Psoas muscle (tissue), 8 donors: ENCODE measurements around the gene KLHDC7A. TPM values are rescaled to one million over a fixed set of nuclear protein-coding genes. Genes with fewer than 3 reads are reported as not detected.

Experiments used
- ATAC-seq, 4 donors: fragments of 200-7000 bp; cut with Tn5 transposase; one replicate each; pipeline ENCODE4 v1.9.1; 2020; ENCODE audit warnings: moderate library complexity in 3 of 4, mild to moderate bottlenecking in 2 of 4
- DNase-seq, 2 donors: peaks; one replicate each; pipeline ENCODE4 v3.0.0-alpha.2; 2020
- H3K27ac ChIP-seq: fragments of 200-600 bp; one replicate; pipeline ENCODE4 v1.8.0; 2022
- H3K27me3 ChIP-seq, 3 donors: fragments of 200-600 bp in 1 of 3; one replicate each; pipeline versions ENCODE4 v1.6.1 to v1.8.0; 2013 to 2022; ENCODE audit warnings: low read length in 2 of 3, mild to moderate bottlenecking in 2 of 3, moderate library complexity in 1 of 3; ENCODE audit not compliant: insufficient read depth in 3 of 3
- H3K36me3 ChIP-seq, 2 donors: fragments of 200-600 bp in 1 of 2; one replicate each; pipeline versions ENCODE4 v1.6.1 to v1.8.0; 2013 to 2022; ENCODE audit warnings: low read depth in 1 of 2, mild to moderate bottlenecking in 1 of 2, moderate library complexity in 1 of 2; ENCODE audit not compliant: insufficient read depth in 1 of 2
- H3K4me1 ChIP-seq: fragments of 200-600 bp; one replicate; pipeline ENCODE4 v1.8.0; 2022
- H3K4me3 ChIP-seq: fragments of 200-600 bp; one replicate; pipeline ENCODE4 v1.8.0; 2022; ENCODE audit warnings: mild to moderate bottlenecking
- H3K9me3 ChIP-seq: fragments of 200-600 bp; one replicate; pipeline ENCODE4 v1.8.0; 2022
- CTCF ChIP-seq: fragments of 200-600 bp; IDR thresholded peaks from one replicate; pipeline ENCODE4 v1.8.0; 2022; ENCODE audit warnings: antibody characterized with exemption
- WGBS, 3 donors: extraction: QIAGEN DNeasy Blood & Tissue Kit; methylation state at CpG; one replicate each; pipeline versions ENCODE4 v1.1.6 to v1.1.7; 2013; 5-methylcytosine and 5-hydroxymethylcytosine counted together
- intact Hi-C, 2 donors: fragments of 100-400 bp; cut with DNase I; formaldehyde crosslinking; loops; one replicate each; pipeline versions ENCODE4 v1.11.0 to v1.14.2; 2022
- polyA plus RNA-seq, 3 donors: library from polyadenylated mRNA; stranded (reverse); fragments of 200-250 nt; gene quantifications; one replicate each; pipeline ENCODE4 v1.2.3, GENCODE V29; 2013
- total RNA-seq, 4 donors: library from RNA; stranded (reverse); fragmentation: NEBNext Ultra II Directional in 2 of 4; extraction: Animal tissue kit (Norgen Biotek cat#: 25700) in 2 of 4; gene quantifications; one replicate each; pipeline versions ENCODE4 v1.2.1 to v1.2.4, GENCODE V29; 2021 to 2023
- donor health status: healthy with polysubstance abuse.
- donor health status: DM: no; HTN: no; CAD: no; lungs with moderate emphysema.
- donor health status: Bipolar disorder and iron deficiency.
- donor health status: healthy.
- donor health status: DM: yes; HTN: yes; CAD: no.
- donor health status: DM: no; HTN: no; CAD: no.
- donor health status: DM: no; HTN: no; CAD: no.
- donor health status: DM: yes; HTN: yes; CAD: no.

Gene KLHDC7A
- total and polyA plus RNA-seq, 7 donors = 0.01 TPM; not detected in 6

DNA sequence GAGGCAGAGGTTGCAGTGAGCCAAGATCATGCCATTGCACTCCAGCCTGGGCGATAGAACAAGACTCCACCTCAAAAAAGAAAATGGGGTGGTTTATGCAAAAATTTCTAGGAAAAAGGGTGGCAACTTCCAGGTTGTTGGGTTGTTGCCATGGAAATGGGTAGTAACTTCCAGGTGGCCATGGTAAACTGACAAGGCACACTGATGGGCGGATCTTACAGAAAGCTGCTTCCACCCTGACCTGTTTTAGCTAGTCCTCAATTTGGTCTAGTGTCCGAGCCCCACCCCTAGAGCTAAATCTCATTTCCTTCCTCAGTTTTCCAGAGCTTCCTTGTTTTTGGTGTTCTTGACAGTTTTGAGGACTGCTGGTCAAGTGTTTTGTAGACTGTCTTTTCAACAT is 13.6 kb downstream of the KLHDC7A start:
- 75 to 83% (median 81%) methylated on average over 3 of the region's 3 CpGs for WGBS, 3 donors
- Histone ChIP-seq H3K4me3 (no peak overlapping the region), H3K36me3 (no peaks in the 10 kb centered on the region), H3K4me1 (no peaks in the 10 kb centered on the region), H3K27me3 (peaks cover 3 to 8% (median 3%) of the 10 kb centered on the region in 3 donors), H3K9me3 (no peaks in the 10 kb centered on the region), H3K27ac (no peak overlapping the region)
- DNase-seq = no peak
- intact Hi-C loops = no loop called here
- TF ChIP-seq CTCF = no peak
- no peak for ATAC-seq

GRCh38 chr1:18495635-18496034 is 14.9 kb downstream of the KLHDC7A start:
- WGBS, 3 donors = 72 to 78% (median 75%) methylated on average over 5 of the region's 5 CpGs
- Histone ChIP-seq H3K27ac (no peak overlapping the region), H3K27me3 (peaks cover 4 to 11% (median 5%) of the 10 kb centered on the region in 3 donors), H3K4me1 (no peaks in the 10 kb centered on the region), H3K36me3 (no peaks in the 10 kb centered on the region), H3K9me3 (no peaks in the 10 kb centered on the region), H3K4me3 (no peak overlapping the region)
- ATAC-seq (no peak), DNase-seq (no peak)
- intact Hi-C loops = no loop called here
- no peak for TF ChIP-seq CTCF

DNA sequence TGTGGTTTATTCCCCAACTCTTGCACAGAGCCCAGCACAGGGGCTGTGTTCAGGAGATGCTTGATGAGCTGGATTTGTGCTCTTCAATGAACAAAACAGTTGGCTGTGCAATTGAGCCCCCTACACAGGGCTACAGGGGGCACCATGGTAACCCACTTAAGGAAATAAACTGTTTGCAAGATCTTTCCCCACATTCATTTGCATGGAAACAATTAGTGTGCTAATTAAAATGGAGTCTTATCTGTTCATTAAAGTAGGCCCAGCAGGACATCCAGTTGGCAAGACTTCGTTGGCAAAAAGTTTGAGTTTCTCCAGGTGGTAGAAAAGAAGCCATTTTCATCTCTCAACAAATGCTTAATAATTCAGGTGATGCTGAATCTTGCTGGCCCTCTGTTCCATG is 15.3 kb downstream of the KLHDC7A start:
- Histone ChIP-seq H3K27ac (no peak overlapping the region), H3K27me3 (peaks cover 5 to 12% (median 7%) of the 10 kb centered on the region in 3 donors), H3K4me3 (no peak overlapping the region), H3K4me1 (no peaks in the 10 kb centered on the region), H3K36me3 (no peaks in the 10 kb centered on the region), H3K9me3 (no peaks in the 10 kb centered on the region)
- DNase-seq = no peak
- WGBS, 3 donors = 71 to 85% (median 74%) methylated on average over 1 of the region's 1 CpG
- no peak for ATAC-seq
- TF ChIP-seq CTCF = no peak
- intact Hi-C loops = no loop called here

GRCh38 chr1:18496497-18497235 is 15.9 kb downstream of the KLHDC7A start:
- H3K4me1 ChIP-seq = no peaks in the 10 kb centered on the region
- no peak for DNase-seq
- intact Hi-C loops = no loop called here
- peaks cover 5 to 12% (median 7%) of the 10 kb centered on the region in 3 donors for H3K27me3 ChIP-seq
- no peaks in the 10 kb centered on the region for H3K9me3 ChIP-seq
- WGBS, 3 donors = 81 to 87% (median 82%) methylated on average over 8 of the region's 8 CpGs
- ATAC-seq = no peak
- no peak overlapping the region for H3K27ac ChIP-seq
- H3K36me3 ChIP-seq = no peaks in the 10 kb centered on the region
- H3K4me3 ChIP-seq = no peak overlapping the region
- no peak for TF ChIP-seq CTCF

DNA sequence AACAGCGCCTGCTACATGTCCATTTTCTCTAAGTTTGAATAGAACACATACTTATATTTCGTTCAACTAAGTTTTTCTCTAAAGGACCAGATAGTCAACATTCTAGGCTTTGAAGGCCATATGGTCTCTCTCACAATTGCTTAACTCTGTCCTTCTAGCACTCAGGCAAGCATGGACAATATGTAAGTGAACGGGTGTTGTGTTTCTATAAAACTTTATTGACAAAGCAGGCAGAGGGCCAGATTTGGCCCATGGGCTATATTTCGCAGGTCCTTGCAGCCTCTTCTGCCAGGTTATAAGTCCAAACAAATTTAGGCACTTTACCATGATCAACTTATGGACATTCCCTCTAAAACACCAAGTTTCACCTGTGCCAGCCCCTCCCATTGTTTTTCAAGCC is 21.1 kb downstream of the KLHDC7A start:
- 83 to 91% (median 90%) methylated on average over 4 of the region's 4 CpGs for WGBS, 3 donors
- peaks cover 3% of the 10 kb centered on the region for H3K9me3 ChIP-seq
- H3K4me1 ChIP-seq = no peaks in the 10 kb centered on the region
- H3K27me3 ChIP-seq = peaks cover 4 to 17% (median 4%) of the 10 kb centered on the region in 3 donors
- no peaks in the 10 kb centered on the region for H3K36me3 ChIP-seq
- no peak for ATAC-seq
- TF ChIP-seq CTCF = no peak
- intact Hi-C loops = no loop called here
- no peak overlapping the region for H3K27ac ChIP-seq
- DNase-seq = no peak
- H3K4me3 ChIP-seq = no peak overlapping the region
